ENCODE data around the gene GLIS1.

Gene GLIS1

DNA sequence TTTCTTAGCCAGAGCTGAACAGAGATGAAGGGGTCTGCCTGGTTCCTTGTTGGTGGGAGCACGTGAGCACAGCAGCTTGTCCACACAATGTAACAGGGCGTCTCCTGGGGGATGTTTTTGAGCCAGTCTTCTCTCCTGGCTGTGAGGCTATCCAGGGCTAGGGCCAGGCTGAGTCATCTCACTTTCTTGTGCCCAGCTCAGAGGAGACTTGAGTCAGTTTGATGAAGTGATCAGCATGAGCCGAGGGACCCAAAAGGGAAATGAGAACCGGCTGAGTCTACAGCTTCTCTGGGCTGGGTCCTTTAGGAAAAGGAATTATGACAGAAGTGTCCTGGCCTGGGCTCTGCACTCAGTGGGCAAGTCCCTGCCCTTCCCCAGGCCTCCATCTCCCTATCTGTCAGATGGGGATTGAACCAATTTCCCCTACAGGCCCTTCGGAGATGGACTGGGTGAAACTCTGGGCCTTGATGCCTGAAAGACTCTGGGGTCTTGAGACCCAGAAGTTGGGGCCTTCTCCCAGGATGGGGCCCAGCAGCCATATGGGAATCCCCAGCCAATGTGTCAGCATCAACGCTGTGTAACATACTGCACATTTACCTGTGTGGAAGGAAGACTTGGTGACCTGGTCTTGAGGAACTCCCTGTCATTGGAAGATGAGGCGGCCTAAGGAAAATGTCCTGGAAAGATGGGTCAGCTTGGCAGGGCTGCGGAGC is 243.2 kb downstream of the GLIS1 start:
- DNase-seq (ENCODE audit: low read depth in 2 of 2): no peak

DNA sequence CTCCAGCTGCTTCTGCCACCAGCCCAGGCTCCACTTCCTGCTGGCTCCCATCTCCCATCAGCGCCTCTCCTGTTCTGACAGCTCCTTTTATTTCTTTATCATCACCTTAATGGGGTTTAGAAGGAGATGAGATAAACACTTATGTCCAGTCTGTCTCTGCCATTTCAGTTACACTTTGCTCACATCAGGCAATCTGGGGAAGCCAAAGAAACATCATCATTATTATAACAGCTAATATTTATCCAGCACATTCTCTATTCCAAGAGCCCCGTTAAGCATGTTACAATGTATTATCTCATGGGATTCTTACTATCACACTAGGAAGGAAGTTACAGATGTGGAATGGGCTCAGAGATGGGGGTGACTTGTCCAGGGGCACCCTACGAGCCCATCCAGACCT is 248.6 kb downstream of the GLIS1 start:
- no peak for DNase-seq (ENCODE audit: low read depth in 2 of 2)

DNA sequence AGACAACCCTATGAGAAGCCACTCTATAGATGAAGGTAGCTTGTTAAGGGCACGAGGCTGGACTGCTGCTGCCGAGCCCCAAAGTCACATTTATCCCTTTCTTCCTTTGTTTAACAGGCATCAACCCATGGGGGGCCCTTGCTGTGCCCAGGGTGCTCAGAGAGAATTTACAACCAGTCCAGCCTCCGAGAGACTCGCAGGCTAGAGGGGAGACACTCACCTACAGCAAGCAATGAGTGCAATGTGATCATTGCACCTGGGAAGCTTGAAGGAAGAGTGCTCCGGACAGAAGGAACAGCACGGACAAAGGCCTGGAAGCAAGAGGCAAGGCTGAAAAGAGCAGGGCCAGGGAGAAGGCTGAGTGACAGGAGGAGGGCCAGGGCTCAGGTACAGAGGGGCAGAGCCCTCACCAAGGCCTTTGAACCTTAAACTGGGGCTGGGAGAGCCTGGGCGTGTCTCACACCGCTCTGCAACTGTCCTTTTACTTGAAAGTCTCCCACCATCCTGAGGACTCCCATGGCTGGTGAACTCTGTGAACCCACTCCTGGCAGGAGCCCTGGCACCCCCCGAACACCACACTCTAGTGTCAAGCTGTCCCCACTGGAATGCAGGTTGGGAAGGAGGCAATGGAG is 252.5 kb downstream of the GLIS1 start:
- no peak for DNase-seq (ENCODE audit: low read depth in 2 of 2)

DNA sequence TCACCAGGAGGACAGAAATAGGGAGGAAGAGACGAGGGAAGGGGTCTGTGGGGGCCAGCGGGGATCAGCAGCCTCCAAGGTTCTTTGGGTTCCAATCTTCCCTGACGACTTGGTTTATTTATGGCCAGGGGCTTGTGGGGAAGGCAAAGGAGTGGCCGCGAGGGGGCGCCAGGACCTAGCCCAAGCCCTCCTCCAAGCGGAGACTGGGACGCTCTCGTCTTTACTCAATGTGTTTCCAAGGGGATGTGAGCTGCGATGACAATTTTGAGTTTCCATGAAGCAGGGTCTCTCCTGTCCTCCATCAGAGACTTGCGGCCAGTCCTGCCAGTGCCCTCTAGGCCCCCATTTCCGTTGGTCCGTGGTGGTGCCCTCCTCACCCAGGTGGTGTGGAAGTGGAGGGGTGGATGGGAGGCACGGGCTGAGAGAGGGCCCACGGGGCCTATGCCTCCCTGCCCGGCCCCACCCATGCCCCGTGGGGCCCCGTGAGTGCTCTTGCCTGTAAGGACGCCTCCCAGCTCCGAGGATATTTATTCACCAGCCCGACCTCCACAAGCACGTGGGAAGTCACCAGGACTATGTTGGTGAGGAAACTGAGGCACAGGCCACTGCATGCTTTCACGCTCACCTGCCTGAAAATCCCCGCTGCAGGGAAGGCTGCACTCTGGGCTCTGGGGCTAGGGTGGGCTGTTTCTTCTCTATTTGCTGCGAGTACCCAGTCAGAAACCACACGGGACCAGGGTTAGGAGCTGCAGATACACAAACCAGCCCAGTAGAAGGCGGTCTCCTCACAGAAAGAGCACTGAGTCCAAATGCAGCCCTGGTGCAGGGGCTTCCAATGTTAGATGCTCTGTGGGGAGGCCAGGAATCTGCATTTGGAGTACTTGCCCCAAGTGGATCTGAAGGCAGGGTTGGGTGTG is 253.2 kb downstream of the GLIS1 start:
- peak; percentile 3 to 29 for DNase-seq (ENCODE audit: low read depth in 2 of 2)

GRCh38 chr1:53484705-53485477 is 254.1 kb downstream of the GLIS1 start:
- DNase-seq (ENCODE audit: low read depth in 2 of 2): no peak

DNA sequence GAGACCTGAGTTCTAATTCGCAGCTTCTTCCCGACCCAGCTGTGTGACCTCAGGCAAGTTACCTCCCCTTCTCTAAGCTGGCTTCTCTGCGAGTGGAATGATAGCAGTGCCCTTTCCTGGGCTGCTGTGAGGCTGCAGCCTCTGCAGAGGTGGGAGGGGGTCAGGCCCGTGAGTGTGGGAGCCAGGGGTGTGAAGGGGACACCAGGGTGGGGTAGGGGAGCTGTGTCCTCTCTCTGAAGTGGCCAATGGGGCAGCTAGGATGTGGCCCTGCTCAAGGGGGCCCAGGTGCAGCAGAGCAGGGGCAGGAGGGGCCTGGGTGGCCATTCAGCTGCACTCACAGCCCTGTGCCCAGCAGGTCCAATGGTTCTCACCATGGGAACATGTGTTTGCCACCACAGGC is 255.3 kb downstream of the GLIS1 start:
- DNase-seq (ENCODE audit: low read depth in 2 of 2): no peak

DNA sequence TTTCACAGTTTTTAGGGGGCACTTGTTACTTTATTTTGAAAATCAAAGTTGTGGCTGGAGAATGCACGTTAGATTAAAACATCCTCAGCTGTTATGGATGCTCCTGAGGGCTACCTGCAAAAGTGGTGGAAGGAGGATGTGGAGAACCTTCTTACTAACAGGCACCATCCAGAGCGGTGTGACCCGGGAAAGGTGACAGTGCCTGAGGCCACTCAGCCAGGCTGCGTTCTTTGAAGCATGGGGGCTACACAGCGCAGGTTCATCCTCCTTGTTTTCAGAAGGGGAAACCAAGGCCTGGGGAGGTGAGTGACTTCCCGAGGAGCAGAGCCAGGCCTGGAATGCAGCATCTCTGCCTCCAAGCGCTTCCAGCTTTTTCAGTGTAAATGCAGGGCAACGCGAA is 255.8 kb downstream of the GLIS1 start:
- no peak for DNase-seq (ENCODE audit: low read depth in 2 of 2)

GRCh38 chr1:53482441-53483153 is 256.4 kb downstream of the GLIS1 start:
- no peak for DNase-seq (ENCODE audit: low read depth in 2 of 2)

GRCh38 chr1:53481456-53481855 is 257.5 kb downstream of the GLIS1 start:
- DNase-seq (ENCODE audit: low read depth in 2 of 2): no peak

DNA sequence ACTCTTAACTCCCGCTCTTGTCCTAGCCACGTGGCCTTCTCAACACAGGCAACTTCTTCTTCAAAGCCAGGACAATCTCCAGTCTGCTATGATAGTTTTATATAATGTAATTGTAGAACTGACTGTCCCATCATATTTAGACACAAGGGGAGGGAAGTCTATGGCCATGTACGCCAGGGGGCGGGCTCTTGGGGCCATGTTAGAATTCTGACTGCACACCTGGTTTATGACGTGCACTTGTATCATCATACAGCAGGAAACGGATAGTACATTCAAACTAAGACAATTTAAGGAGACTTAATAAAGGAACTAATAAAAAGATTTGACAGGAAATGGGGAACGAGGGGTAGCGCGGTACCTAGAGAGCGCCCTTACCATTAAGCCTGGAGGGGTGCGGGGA is 258.3 kb downstream of the GLIS1 start:
- DNase-seq (ENCODE audit: low read depth in 2 of 2): no peak

DNA sequence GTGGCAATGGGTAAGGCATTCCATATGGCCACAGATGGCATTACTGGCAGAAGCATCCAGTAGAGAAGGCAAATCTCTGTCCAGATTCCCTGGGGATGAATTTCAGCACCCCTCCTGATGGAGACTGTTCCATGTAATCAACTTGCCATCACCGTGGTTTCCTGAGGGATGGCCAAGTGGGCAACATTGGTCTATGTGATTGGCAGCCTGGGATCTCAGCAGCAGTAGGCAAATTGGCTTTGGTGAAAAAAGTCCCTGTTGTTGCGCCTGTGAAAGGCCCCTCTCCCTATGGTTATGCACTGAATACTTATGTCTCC is 260.5 kb downstream of the GLIS1 start:
- no peak for DNase-seq (ENCODE audit: low read depth in 2 of 2)

DNA sequence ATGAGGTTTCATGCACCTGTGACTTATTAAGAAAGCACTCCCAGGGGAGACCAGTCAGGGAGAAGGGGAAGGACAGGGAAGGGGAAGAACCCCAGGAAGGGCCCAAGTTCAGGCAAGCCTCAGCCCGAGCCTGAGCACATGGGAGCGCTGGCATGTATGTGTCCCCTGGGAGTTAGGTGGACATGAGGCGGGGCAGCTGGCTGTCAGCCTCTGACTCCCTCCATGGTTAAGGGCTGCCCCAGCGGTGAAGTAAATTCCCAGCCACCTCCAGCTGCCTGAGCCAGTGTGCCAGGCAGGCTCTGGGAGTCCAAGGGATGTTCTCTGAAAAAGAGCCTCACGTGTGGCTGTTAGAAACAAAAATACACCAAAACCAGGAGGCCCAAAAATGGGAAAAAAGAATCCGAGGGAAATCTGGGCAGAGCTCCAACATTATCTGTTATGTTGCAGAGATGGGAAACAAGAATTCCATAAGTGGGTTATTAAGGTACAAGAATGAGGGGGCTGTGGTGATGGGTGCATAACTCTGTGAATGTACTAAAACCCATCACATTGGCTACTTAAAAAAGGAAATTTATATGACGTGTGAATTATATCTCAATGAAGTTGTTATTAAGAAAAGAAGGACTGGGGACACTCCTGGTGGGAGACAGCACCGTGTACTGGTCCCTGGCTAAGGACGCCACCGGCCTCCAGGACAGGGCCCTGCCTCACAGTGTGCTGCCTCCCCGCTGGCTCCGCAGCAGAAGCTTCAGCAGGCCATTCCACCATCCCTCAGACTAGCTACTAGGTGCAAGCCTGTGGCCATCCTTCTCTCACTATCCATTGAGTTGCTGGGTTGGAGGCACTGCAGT is 261.1 kb downstream of the GLIS1 start:
- no peak for DNase-seq (ENCODE audit: low read depth in 2 of 2)

- DNase-seq (ENCODE audit: low read depth in 2 of 2): no peak
These were observed 262.4 kb downstream of the GLIS1 start for GRCh38 chr1:53476579-53476978.

DNA sequence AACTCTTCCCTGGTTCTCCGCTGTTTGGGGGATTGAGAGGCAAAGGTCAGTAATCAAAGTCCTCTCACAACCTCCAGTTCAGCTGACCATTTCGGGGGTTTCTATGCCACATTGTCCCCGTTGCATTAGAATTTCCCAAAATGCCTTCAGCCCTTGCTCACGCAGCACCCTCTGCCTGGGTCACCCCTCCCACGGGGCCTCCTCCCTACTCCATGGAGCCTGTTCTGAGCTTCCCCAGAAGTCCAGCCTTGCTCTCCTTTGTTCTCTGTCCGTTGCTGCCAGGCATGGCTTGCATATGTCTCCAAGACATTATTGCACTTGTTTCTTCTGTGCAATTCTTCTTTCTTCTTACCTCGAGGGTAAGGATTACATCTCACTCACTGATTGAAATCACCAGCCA is 263.3 kb downstream of the GLIS1 start:
- DNase-seq (ENCODE audit: low read depth in 2 of 2): no peak

DNA sequence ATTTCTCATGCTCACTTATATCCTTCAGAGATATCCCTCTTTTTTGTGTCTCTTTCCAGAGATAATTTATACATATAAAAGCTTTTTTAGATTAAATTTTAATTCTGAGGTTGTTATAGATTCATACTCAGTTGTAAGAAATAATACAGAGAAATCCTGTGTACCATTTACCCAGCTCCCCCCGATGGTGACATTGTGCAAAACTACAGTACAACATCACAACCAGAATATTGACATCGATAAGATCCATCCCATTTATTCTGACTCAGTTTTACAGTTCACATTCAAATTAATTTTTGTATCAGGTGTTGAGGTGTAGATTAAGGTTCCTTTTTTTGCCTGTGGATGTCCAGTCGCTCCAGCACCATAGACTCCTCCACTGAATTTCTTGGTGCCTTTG is 265.5 kb downstream of the GLIS1 start:
- no peak for DNase-seq (ENCODE audit: low read depth in 2 of 2)

GRCh38 chr1:53471000-53471399 is 268.0 kb downstream of the GLIS1 start:
- DNase-seq (ENCODE audit: low read depth in 2 of 2): no peak

- DNase-seq (ENCODE audit: low read depth in 2 of 2): no peak
These were observed 268.4 kb downstream of the GLIS1 start for GRCh38 chr1:53470584-53470983.

GRCh38 chr1:53470155-53470554 is 268.8 kb downstream of the GLIS1 start:
- no peak for DNase-seq (ENCODE audit: low read depth in 2 of 2)

GRCh38 chr1:53469373-53469772 is 269.6 kb downstream of the GLIS1 start:
- no peak for DNase-seq (ENCODE audit: low read depth in 2 of 2)

- DNase-seq (ENCODE audit: low read depth in 2 of 2): no peak
These were observed 270.6 kb downstream of the GLIS1 start for GRCh38 chr1:53468374-53468773.

DNA sequence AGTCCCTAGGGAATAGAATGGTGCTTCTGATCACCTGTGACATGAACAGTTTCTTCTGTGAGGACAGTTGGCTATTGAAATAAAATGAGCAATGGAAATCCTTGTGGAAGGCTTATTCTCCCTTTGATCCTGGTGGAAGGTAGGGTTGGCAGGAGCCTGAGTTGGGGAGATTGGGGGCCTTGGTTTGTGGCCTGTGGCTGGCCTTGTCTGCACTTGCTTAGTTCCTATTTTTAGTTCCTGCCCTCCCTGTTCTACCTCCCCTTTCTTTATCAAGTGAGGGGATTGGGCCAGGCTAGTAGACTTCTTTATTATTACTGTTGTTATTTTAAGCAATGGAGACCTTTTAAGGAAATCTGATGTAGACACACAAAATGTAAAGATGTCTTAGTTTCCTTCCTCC is 271.6 kb downstream of the GLIS1 start:
- DNase-seq (ENCODE audit: low read depth in 2 of 2): no peak

Data from activated CD8-positive, alpha-beta memory T cell treated with anti-CD3 and anti-CD28 coated beads for 4 hours (primary cell).